Smooth muscle cell (in vitro differentiated cells): Measurements from ENCODE around the gene GCNT1. TPM values are rescaled to one million over a fixed set of nuclear protein-coding genes. Genes with fewer than 3 reads are reported as not detected.
"Not testable (repeated sequence)": the region's sequence is repeated elsewhere in the genome, so short reads cannot be mapped to it uniquely, and the experiment has no call there.

Source experiments
- DNase-seq: peaks from one replicate; lab custom pipeline; 2025; ENCODE audit not compliant: unreplicated experiment; lab: John Stamatoyannopoulos, UW
- H2AFZ ChIP-seq: fragments of 200-600 bp; sonication (generic); 2 replicates; pipeline ENCODE4 v1.6.0; 2016; ENCODE audit warnings: antibody characterized with exemption, low read depth, mild to moderate bottlenecking
- H3F3A ChIP-seq: fragments of 200-600 bp; sonication (generic); 2 replicates; pipeline ENCODE4 v1.6.0; 2017; ENCODE audit warnings: antibody characterized with exemption, low read depth
- H3K27ac ChIP-seq: fragments of 200-600 bp; sonication (generic); 2 replicates; pipeline ENCODE4 v1.5.1; 2016; ENCODE audit warnings: low read depth, mild to moderate bottlenecking
- H3K27me3 ChIP-seq: fragments of 200-600 bp; sonication (generic); 2 replicates; pipeline ENCODE4 v1.6.1; 2016; ENCODE audit warnings: low read depth, mild to moderate bottlenecking
- H3K36me3 ChIP-seq: fragments of 200-600 bp; sonication (generic); 2 replicates; pipeline ENCODE4 v1.5.1; 2016; ENCODE audit warnings: low read depth
- H3K4me1 ChIP-seq: fragments of 200-600 bp; sonication (generic); 2 replicates; pipeline ENCODE4 v1.5.1; 2016; ENCODE audit warnings: low read depth
- H3K4me2 ChIP-seq: fragments of 200-600 bp; sonication (generic); 2 replicates; pipeline ENCODE4 v1.6.0; 2016; ENCODE audit warnings: mild to moderate bottlenecking
- H3K4me3 ChIP-seq: fragments of 200-600 bp; sonication (generic); 2 replicates; pipeline ENCODE4 v1.5.1; 2016; ENCODE audit warnings: mild to moderate bottlenecking
- H3K79me2 ChIP-seq: fragments of 200-600 bp; sonication (generic); 2 replicates; pipeline ENCODE4 v1.6.0; 2016; ENCODE audit warnings: low read depth, mild to moderate bottlenecking
- H3K9ac ChIP-seq: fragments of 200-600 bp; sonication (generic); 2 replicates; pipeline ENCODE4 v1.6.0; 2016; ENCODE audit warnings: low read depth
- H3K9me3 ChIP-seq: fragments of 200-600 bp; sonication (generic); replicated peaks from 2 replicates; pipeline ENCODE4 v1.5.1; 2016; ENCODE audit warnings: low read depth
- H4K20me1 ChIP-seq: fragments of 200-600 bp; sonication (generic); 2 replicates; pipeline ENCODE4 v1.6.0; 2016; ENCODE audit warnings: low read depth
- CTCF ChIP-seq: fragments of 200-600 bp; sonication (generic); IDR thresholded peaks from 2 replicates; pipeline ENCODE4 v1.5.1; 2017; ENCODE audit warnings: borderline replicate concordance, mild to moderate bottlenecking, antibody characterized with exemption; ENCODE audit not compliant: insufficient read depth, poor library complexity, severe bottlenecking
- WGBS: methylation state at CpG from one replicate; pipeline ENCODE4 v1.1.7; 2016; ENCODE audit warnings: low lambda C conversion rate; 5-methylcytosine and 5-hydroxymethylcytosine counted together
- polyA plus RNA-seq: library from polyadenylated mRNA; unstranded; fragments of >200 nt; fragmentation: Nextera tagmentation; extraction: Ambion mirVana; gene quantifications from 2 replicates; pipeline ENCODE4 v1.2.1, GENCODE V29; 2016
- total RNA-seq: library from RNA; depleted of rRNA; stranded (reverse); fragments of >200 nt; gene quantifications from 2 replicates; pipeline ENCODE4 v1.2.3, GENCODE V29; 2014

Gene GCNT1
- total and polyA plus RNA-seq, 2 experiments from 2014 or later, result 4.9 to 7.1 TPM

GRCh38 chr9:76433836-76434235 lies 25.1 kb upstream of the GCNT1 start:
- 65% methylated on average over 3 of the region's 3 CpGs for WGBS
- TF ChIP-seq CTCF, result no peak
- Histone ChIP-seq H2AFZ (no peak overlapping the region), H3F3A (no peaks in the 10 kb centered on the region), H3K79me2 (no peaks in the 10 kb centered on the region), H3K9me3 (no peaks in the 10 kb centered on the region), H3K36me3 (no peaks in the 10 kb centered on the region), H3K4me3 (no peak overlapping the region), H3K9ac (no peak overlapping the region), H3K27me3 (no peaks in the 10 kb centered on the region), H4K20me1 (no peaks in the 10 kb centered on the region), H3K27ac (no peak overlapping the region), H3K4me2 (no peak overlapping the region), H3K4me1 (no peaks in the 10 kb centered on the region)
- no peak for DNase-seq

GRCh38 chr9:76434897-76435296 lies 24.1 kb upstream of the GCNT1 start:
- not testable (repeated sequence) for H3K27ac ChIP-seq, H3F3A ChIP-seq, H3K36me3 ChIP-seq, H3K27me3 ChIP-seq, DNase-seq, H3K9ac ChIP-seq, H3K9me3 ChIP-seq, H3K79me2 ChIP-seq, H2AFZ ChIP-seq, H3K4me2 ChIP-seq, H3K4me1 ChIP-seq, H3K4me3 ChIP-seq, H4K20me1 ChIP-seq
- 94% methylated on average over 6 of the region's 6 CpGs for WGBS

GRCh38 chr9:76437017-76437699 lies 21.8 kb upstream of the GCNT1 start:
- H3K36me3 ChIP-seq, DNase-seq, H3K4me2 ChIP-seq, H3K27me3 ChIP-seq, H3K9me3 ChIP-seq, H3K4me1 ChIP-seq, H3K4me3 ChIP-seq, H3F3A ChIP-seq, H3K9ac ChIP-seq, H3K27ac ChIP-seq, H4K20me1 ChIP-seq, H2AFZ ChIP-seq, H3K79me2 ChIP-seq: not testable (repeated sequence)
- WGBS, result 80% methylated on average over 9 of the region's 9 CpGs

- H3F3A ChIP-seq, result no peaks in the 10 kb centered on the region
- DNase-seq, result no peak
- H3K27ac ChIP-seq, result no peak overlapping the region
- no peaks in the 10 kb centered on the region for H3K79me2 ChIP-seq
- H2AFZ ChIP-seq, result no peak overlapping the region
- no peak overlapping the region for H3K4me3 ChIP-seq
- no peak overlapping the region for H3K9ac ChIP-seq
- H3K9me3 ChIP-seq, result no peaks in the 10 kb centered on the region
- H3K27me3 ChIP-seq, result no peaks in the 10 kb centered on the region
- TF ChIP-seq CTCF, result no peak
- WGBS, result 87% methylated on average over 6 of the region's 6 CpGs
- no peaks in the 10 kb centered on the region for H3K4me1 ChIP-seq
- H4K20me1 ChIP-seq, result no peaks in the 10 kb centered on the region
- H3K36me3 ChIP-seq, result no peaks in the 10 kb centered on the region
- H3K4me2 ChIP-seq, result no peak overlapping the region
Observed at GRCh38 chr9:76438841-76439588, 20.0 kb upstream of the GCNT1 start.
